NCI-H748 treated with DMSO at 0.1 percent for 48 hours (cell line): ENCODE measurements around the gene HLA-F.
A peak's percentile ranks its signal among the peaks of the same experiment; 100 is the strongest.

Experiments
- DNase-seq: peaks from one replicate; lab custom pipeline; 2025; lab: John Stamatoyannopoulos, UW

Gene HLA-F

DNA sequence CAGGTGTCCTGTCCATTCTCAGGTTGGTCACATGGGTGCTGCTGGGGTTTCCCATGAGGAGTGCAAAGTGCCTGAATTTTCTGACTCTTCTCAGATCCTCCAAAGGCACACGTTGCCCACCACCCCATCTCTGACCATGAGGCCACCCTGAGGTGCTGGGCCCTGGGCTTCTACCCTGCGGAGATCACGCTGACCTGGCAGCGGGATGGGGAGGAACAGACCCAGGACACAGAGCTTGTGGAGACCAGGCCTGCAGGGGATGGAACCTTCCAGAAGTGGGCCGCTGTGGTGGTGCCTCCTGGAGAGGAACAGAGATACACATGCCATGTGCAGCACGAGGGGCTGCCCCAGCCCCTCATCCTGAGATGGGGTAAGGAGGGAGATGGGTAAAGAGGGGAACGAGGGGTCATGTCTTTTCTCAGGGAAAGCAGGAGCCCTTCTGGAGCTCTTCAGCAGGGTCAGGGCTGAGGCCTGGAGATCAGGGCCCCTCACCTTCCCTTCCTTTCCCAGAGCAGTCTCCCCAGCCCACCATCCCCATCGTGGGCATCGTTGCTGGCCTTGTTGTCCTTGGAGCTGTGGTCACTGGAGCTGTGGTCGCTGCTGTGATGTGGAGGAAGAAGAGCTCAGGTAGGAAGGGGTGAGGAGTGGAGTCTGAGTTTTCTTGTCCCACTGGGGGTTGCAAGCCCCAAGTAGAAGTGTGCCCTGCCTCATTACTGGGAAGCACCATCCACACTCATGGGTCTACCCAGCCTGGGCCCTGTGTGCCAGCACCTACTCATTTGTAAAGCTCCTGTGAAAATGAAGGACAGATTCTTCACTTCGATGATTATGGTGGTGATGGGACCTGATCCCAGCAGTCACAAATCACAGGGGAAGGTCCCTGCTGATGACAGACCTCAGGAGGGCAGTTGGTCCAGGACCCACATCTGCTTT lies 2.0 kb downstream of the HLA-F start:
- no peak for DNase-seq

DNA sequence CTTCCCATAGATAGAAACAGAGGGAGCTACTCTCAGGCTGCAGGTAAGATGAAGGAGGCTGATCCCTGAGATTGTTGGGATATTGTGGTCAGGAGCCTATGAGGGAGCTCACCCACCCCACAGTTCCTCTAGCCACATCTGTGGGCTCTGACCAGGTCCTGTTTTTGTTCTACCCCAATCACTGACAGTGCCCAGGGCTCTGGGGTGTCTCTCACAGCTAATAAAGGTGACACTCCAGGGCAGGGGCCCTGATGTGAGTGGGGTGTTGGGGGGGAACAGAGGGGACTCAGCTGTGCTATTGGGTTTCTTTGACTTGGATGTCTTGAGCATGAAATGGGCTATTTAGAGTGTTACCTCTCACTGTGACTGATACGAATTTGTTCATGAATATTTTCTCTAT lies 2.8 kb downstream of the HLA-F start:
- no peak for DNase-seq

DNA sequence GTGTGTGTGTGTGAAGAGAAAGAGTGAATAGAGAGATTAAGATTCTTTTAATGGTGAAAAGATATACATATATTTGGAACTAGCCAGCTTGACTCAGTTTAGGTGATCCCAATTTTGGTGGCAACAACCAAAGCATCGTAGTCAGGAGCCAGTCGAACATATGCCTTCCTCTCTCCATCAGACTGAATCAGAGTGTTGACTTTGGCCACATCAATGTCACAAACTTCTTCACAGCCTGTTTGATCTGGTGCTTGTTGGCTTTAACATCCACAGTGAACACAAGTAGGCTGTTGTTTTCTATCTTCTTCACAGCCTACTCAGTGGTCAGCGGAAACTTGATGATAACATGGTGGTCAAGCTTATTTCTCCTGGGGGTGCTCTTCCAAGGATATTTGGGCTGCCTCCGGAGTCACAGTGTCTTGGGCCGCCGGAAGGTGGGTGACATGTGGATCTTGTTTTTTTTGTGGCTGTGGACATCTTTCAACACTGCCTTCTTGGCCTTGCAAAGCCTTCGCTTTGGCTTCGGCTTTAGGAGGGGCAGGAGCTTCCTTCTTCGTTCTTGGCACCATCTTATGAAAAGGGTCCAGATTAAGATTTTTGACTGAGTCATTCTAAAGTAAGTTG lies 3.4 kb downstream of the HLA-F start:
- no peak for DNase-seq

DNA sequence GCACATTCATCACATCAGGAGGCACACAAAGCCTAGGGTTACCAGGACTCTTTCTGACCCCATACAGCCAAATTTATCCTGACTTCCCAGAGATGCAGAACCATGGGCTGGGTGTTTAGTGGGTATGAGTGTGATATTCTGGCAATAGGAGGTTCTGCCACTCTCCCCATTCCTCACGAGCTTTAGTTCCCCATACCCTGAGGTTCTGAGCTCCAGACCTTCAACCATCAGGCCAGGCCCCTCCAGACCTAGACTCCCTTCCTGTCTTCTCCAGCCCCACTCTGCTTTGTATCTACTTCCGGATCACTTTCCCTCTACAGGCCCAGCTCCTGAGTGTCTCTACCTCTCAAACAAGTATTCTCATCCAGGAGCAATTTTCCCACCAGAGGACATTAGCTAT lies 4.4 kb downstream of the HLA-F start:
- no peak for DNase-seq

DNA sequence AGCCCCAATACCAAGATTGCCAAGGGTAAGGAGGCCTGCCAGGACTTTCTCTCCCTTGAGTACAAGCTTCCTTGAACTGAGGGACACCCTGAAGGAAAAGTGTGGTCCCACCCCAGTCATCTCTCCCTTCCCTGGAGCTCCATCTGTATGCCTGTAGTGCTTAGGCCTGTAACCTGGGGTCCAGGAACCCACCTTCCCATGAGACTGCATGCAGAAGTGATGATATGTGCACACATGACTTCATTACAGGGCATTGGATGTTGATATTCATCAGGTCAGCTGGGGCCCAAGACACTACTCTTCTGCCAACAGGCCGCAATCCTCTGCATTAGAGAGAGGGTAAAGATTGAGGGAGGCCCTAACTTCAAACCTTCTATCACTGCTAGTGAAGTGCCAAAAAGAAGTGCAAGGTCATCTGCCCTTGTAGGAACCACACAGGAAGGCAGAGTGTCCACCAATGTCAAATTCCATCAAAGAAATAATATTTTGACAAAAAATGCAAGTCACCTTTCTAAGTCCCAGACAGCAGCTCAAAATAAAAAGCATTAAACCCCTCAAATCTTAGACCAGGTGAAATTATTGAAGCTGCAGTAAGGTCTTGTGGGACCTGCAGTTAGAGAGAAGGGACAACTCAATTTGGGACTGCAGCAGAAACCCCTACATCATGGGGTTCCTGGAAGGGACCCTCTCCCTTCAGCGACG lies 5.1 kb downstream of the HLA-F start:
- no peak for DNase-seq

DNA sequence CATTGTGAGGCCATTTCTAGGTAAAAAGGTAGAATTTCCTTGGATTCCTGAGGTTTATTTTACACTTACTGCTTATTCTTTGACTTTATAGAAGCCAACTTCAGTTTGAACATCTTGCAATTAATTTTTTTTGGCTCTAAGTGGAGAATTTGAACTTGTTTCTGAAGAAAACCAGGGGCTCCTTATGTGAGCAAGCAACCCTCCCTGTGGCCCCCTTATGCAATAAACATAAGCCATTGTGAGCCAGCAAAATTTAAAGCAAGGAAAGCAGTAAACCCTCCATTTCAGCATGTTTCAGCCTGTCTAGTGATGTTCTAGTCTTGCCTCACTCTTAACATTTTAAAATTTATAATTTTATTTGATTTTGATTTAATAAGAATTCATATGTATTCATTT lies 5.6 kb downstream of the HLA-F start:
- DNase-seq, result no peak

- DNase-seq, result no peak
Measured at GRCh38 chr6:29729774-29730328, 6.6 kb downstream of the HLA-F start.

DNA sequence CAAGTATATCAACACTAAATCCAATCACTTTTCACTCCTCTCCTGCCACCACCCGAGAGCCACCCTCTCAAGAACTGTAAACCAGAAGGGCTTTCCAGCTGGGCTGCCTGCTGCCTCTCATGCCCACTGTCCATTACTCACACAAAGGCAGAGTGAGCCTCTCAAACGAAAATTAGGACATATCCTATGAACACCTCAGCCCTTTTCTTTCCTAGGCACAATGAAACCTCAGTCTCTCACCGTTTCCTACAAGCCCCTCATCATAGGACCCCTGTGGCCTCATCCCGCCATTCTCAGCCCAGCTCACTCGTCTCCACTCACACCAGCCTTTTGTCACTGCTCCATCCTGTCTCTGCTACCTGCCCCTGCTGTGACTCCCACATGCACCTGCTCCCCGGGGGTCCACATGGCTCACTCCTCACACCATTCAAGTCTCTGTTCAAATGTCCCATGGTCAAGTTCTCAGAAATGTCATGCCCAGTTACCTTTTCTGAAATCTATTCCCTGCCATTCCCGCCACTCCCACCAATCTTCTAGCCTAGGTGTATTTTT lies 7.4 kb downstream of the HLA-F start:
- no peak for DNase-seq

GRCh38 chr6:29731281-29731680 lies 8.0 kb downstream of the HLA-F start:
- DNase-seq, result no peak

DNA sequence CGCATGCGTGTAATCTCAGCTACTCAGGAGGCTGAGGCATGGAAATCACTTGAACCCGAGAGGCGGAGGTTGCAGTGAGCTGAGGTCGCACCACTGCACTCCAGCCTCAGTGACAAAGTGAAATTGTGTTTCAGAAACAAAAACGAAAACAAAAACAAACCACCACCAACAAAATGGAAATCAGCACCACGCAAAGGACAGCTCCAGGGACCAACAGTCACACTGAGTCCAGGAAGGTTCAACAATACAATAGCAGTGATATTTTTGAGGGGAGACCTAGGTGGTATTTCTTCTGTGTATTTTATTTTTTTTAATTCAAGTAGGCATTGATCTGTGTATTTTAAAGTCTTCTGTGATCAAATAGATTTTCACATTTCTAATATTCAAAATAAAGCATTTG lies 9.8 kb downstream of the HLA-F start:
- DNase-seq, result no peak

DNA sequence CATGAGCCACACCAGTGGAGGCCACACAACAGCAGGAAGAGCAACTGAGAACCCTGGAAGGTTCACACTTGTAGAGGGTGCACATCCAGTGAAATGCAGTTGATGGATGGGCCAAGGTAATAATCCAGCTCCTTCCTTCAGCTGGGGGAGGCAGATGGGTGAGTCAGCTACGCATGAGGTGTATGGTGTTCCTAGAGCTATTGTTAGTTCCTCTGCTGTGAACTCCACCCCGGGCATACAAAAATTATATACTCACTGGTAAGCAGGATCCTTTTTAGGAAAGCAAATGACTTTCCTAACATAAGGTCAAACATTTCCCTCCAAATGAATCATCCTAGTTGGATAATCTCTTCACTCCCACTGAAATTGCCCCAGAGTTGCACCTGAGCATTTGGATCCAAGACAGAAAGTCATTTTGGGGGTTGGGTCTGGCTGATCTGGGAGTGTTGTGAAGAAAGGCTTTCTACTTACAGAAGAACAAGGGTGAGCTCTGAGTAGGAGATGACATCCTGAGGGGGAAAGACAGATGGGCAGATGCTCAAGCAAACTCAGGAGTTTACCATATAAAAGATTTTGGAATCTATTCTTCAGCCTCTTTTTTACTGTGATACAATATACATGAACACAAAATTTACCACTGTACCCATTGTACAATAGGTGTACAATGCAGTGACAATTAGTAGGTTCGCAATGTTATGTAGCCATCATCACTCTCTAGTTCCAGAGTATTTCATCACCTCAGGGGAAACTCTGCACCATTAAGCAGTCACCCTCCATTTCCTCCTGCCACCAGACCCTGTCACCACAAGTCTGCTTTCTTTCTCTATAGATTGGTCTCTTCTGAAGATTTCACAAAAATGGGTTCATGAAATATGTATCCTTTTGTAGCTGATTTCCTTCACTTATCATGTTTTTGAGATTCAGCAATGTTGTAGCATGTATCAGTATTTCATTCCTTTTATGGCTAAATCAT lies 11.1 kb downstream of the HLA-F start:
- DNase-seq, result no peak

DNA sequence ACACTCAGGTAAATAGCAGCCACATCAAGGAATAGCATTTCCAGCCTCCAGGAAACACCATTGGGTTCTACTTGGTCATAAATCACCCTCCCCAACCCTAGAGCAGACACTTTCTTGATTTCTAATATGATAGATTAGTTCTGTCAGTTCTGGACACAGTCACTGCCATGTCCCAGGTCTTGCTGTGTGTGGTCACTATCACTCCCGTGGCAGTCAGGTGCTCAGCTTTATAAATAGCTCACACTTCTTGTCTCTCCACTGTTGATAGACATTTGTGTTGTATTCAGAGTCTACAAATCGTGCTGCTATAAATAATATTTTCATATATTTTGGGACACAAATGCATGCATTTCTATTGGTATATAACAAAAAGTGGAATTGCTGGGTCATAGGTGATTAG lies 13.3 kb downstream of the HLA-F start:
- DNase-seq, result no peak

GRCh38 chr6:29737707-29738630 lies 14.7 kb downstream of the HLA-F start:
- DNase-seq, result peak; percentile 48

DNA sequence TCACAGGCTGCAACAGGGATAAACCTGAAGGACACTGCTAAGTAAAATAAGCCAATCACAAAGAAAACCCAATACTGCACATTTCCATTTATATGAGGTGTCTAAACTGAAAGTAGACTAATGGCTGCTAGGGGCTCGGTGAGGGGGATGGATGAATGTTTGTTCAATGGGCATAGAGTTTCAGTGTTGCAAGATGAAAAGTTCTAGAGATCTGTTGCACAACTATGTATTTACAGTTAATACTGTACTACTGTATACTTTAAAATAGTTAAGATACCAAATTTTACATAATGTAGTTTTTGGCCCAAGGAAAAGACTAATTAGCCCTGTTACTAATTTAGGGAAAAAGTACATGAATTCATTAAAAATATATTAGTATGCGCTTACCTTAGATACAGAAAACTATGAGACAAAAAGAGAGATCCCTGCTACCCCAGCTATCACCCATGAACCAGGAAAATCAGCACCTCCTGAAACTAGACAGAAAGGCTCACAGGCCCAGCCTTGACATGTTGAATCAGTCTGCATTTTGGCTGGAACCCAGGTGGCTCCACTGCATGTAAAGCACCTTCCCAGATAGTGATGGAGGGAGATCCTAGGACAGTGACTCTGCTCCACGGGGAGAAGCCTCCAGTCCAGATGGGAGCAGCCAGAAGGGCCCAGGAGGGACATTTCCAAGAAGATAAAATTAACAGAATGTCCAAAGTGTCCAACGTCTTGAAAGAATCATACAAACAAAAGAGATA lies 16.1 kb downstream of the HLA-F start:
- DNase-seq, result no peak

GRCh38 chr6:29739882-29740261 lies 16.6 kb downstream of the HLA-F start:
- no peak for DNase-seq

DNA sequence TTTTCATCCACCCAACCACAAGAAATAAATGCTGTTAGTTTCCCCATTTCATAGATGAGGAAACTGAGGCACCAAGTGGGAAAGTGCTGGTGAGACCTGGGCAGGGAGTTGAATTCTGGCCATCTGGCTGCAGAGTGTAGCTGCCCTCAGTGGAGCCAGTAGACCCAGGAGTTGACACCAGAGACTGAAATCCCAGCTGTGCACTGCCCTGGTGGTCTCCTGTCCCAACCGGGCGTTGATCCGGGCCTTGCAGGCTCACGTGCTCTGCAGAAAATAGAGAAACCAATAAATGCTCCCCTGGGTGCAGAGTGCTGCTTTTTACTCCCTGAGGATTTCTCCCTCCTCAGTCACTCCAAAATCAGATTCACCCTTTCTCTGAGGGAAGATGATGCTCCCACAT lies 18.4 kb downstream of the HLA-F start:
- no peak for DNase-seq

DNA sequence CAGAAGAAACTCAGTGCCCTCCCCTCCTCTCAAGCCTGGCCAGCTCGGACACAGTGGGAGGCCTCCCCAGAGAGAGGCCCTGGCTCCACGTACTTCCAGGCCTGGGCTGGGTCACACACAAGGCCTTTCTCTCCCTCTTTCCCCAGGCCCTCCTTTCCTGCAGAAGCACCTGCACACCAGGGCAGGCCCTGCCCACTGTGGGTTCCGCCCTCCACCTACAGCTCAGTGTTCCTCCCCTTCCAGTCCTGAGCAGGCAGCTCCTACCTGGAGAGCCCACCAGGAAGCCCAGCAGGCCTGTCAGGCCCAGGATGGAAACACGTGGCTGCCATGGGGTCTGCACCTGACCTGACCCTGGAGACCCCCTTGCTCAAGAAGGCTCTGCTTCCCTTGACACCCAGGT lies 18.9 kb downstream of the HLA-F start:
- no peak for DNase-seq

- DNase-seq, result no peak
Measured at GRCh38 chr6:29743025-29743424, 19.8 kb downstream of the HLA-F start.

DNA sequence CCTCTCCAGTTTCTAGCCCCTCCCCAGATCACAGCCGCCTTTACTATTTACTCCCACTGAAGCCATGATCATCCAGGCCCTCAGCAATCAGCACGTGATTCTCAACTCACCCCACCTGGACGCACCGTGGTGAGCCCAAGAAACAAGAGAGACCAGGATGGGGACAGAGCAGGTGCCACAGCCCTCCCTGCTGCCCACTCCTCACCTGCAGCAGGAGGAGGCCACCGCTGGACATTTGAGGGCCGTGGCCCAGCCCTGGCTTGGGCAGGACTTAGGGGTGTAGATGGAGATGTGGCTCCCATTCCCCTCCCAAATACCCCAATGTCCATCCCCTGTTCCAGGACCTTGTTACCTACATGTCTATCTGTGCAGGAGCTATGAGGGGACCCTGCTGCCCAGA lies 20.3 kb downstream of the HLA-F start:
- no peak for DNase-seq
